Activated naive CD4-positive, alpha-beta T cell treated with anti-CD3 and anti-CD28 coated beads, Interleukin-2, amount 50 U/mL, for 72 hours (primary cell): ENCODE measurements around the gene NIN. TPM values are rescaled to one million over a fixed set of nuclear protein-coding genes. Genes with fewer than 3 reads are reported as not detected.
"Not testable (repeated sequence)": the region's sequence is repeated elsewhere in the genome, so short reads cannot be mapped to it uniquely, and the experiment has no call there.

Experiments used
- ATAC-seq, 2 donors: fragments of 150-1000 bp; cut with Tn5 transposase; 2 replicates each; pipeline ENCODE4 v1.10.0; 2021; ENCODE audit warnings: mild to moderate bottlenecking in 2 of 2, moderate library complexity in 2 of 2
- DNase-seq, 2 donors: peaks; one replicate each; pipeline ENCODE4 v3.0.0; 2021 to 2022; ENCODE audit warnings: low spot score in 2 of 2
- H3K27ac Mint-ChIP-seq, 2 donors: one replicate each; pipeline ENCODE4 v1.8.0; 2022; ENCODE audit warnings: mild to moderate bottlenecking in 2 of 2, mixed read lengths in 2 of 2
- H3K36me3 Mint-ChIP-seq, 2 donors: one replicate each; pipeline ENCODE4 v1.8.0; 2022; ENCODE audit warnings: mixed read lengths in 2 of 2
- H3K9me3 Mint-ChIP-seq, 2 donors: one replicate each; pipeline ENCODE4 v1.8.0; 2022; ENCODE audit warnings: mixed read lengths in 2 of 2
- total RNA-seq, 2 donors: library from RNA; stranded (reverse); gene quantifications; one replicate each; pipeline ENCODE4 v1.2.3, GENCODE V29; 2022

The NIN gene
- total RNA-seq, 2 donors from 2014 or later: 29.5 to 61.4 TPM

GRCh38 chr14:50828721-50829488 lies 2.1 kb downstream of the NIN start:
- peak overlapping the region; percentile 23 to 74 for H3K27ac Mint-ChIP-seq
- H3K36me3 Mint-ChIP-seq: peaks cover 14 to 20% of the 10 kb centered on the region in 2 donors
- no peak for DNase-seq
- no peaks in the 10 kb centered on the region for H3K9me3 Mint-ChIP-seq
- ATAC-seq: no peak

- DNase-seq (no peak), ATAC-seq (no peak)
- H3K27ac Mint-ChIP-seq: no peak overlapping the region
- H3K36me3 Mint-ChIP-seq: peaks cover 13 to 21% of the 10 kb centered on the region in 2 donors
- H3K9me3 Mint-ChIP-seq: no peaks in the 10 kb centered on the region
Measured at GRCh38 chr14:50826681-50827080, 4.3 kb downstream of the NIN start.

GRCh38 chr14:50825307-50825706 lies 5.7 kb downstream of the NIN start:
- Mint-ChIP-seq H3K36me3 (peaks cover 16 to 32% of the 10 kb centered on the region in 2 donors), H3K9me3 (no peaks in the 10 kb centered on the region), H3K27ac (no peak overlapping the region)
- no peak for ATAC-seq
- no peak for DNase-seq

GRCh38 chr14:50823762-50824636 lies 7.0 kb downstream of the NIN start:
- H3K36me3 Mint-ChIP-seq: peaks cover 15 to 43% of the 10 kb centered on the region in 2 donors
- peak overlapping the region; percentile 46 to 75 for H3K27ac Mint-ChIP-seq

GRCh38 chr14:50823051-50823761 lies 7.8 kb downstream of the NIN start:
- DNase-seq (no peak), ATAC-seq (peak; percentile 9 to 48)
- peak overlapping the region; percentile 58 to 75 for H3K27ac Mint-ChIP-seq
- H3K36me3 Mint-ChIP-seq: peaks cover 19 to 41% of the 10 kb centered on the region in 2 donors
- peaks cover 3 to 4% of the 10 kb centered on the region in 2 donors for H3K9me3 Mint-ChIP-seq

More at GRCh38 chr14:50823762-50824636, 7.0 kb downstream of the NIN start:
- ATAC-seq: peak in 1 of 2 donors; percentile 21
- no peak for DNase-seq
- peaks cover 3 to 4% of the 10 kb centered on the region in 2 donors for H3K9me3 Mint-ChIP-seq

- Mint-ChIP-seq H3K27ac (peak overlapping the region; percentile 58 to 75), H3K9me3 (peaks cover 3 to 4% of the 10 kb centered on the region in 2 donors), H3K36me3 (peaks cover 19 to 41% of the 10 kb centered on the region in 2 donors)
- DNase-seq: no peak
- peak; percentile 79 to 87 for ATAC-seq
Measured at GRCh38 chr14:50822501-50823042, 8.4 kb downstream of the NIN start.

GRCh38 chr14:50821510-50822464 lies 9.2 kb downstream of the NIN start:
- peak; percentile 39 to 46 for ATAC-seq
- DNase-seq: peak in 1 of 2 donors; percentile 12
- Mint-ChIP-seq H3K27ac (peak overlapping the region; percentile 62 to 75), H3K9me3 (peaks cover 3 to 4% of the 10 kb centered on the region in 2 donors), H3K36me3 (peaks cover 19 to 34% of the 10 kb centered on the region in 2 donors)

- no peak for DNase-seq
- Mint-ChIP-seq H3K27ac (peak overlapping the region; percentile 6 to 75), H3K36me3 (peaks cover 19 to 32% of the 10 kb centered on the region in 2 donors), H3K9me3 (peaks cover 3 to 4% of the 10 kb centered on the region in 2 donors)
- ATAC-seq: no peak
Measured at GRCh38 chr14:50820786-50821509, 10.0 kb downstream of the NIN start.

- H3K36me3 Mint-ChIP-seq: peaks cover 21 to 48% of the 10 kb centered on the region in 2 donors
- peak in 1 of 2 donors; percentile 54 for ATAC-seq
- H3K9me3 Mint-ChIP-seq, DNase-seq: not testable (repeated sequence)
- peak overlapping the region in 1 of 2 donors; percentile 71 for H3K27ac Mint-ChIP-seq
Measured at GRCh38 chr14:50819303-50819702, 11.7 kb downstream of the NIN start.

- DNase-seq (no peak), ATAC-seq (no peak)
- Mint-ChIP-seq H3K27ac (peak overlapping the region in 1 of 2 donors; percentile 21), H3K36me3 (peaks cover 20 to 49% of the 10 kb centered on the region in 2 donors), H3K9me3 (peaks cover 3 to 10% of the 10 kb centered on the region in 2 donors)
Measured at GRCh38 chr14:50816395-50817047, 14.4 kb downstream of the NIN start.

- peak overlapping the region in 1 of 2 donors; percentile 21 for H3K27ac Mint-ChIP-seq
- not testable (repeated sequence) for ATAC-seq
Measured at GRCh38 chr14:50815526-50815925, 15.4 kb downstream of the NIN start.

GRCh38 chr14:50815058-50815457 lies 15.9 kb downstream of the NIN start:
- Mint-ChIP-seq H3K36me3 (peaks cover 11 to 37% of the 10 kb centered on the region in 2 donors), H3K27ac (peak overlapping the region in 1 of 2 donors; percentile 79)
- H3K9me3 Mint-ChIP-seq, ATAC-seq, DNase-seq: not testable (repeated sequence)

More at GRCh38 chr14:50815526-50815925, 15.4 kb downstream of the NIN start:
- DNase-seq, H3K9me3 Mint-ChIP-seq: not testable (repeated sequence)
- H3K36me3 Mint-ChIP-seq: peaks cover 16 to 42% of the 10 kb centered on the region in 2 donors

GRCh38 chr14:50814161-50814560 lies 16.8 kb downstream of the NIN start:
- ATAC-seq (no peak), DNase-seq (no peak)
- peak overlapping the region; percentile 45 to 79 for H3K27ac Mint-ChIP-seq
- H3K9me3 Mint-ChIP-seq: peaks cover 0 to 6% of the 10 kb centered on the region in 2 donors
- peaks cover 9 to 36% of the 10 kb centered on the region in 2 donors for H3K36me3 Mint-ChIP-seq

GRCh38 chr14:50813544-50813863 lies 17.5 kb downstream of the NIN start:
- Mint-ChIP-seq H3K36me3 (peaks cover 7 to 32% of the 10 kb centered on the region in 2 donors), H3K27ac (peak overlapping the region; percentile 79 to 92), H3K9me3 (peaks cover 0 to 5% of the 10 kb centered on the region in 2 donors)
- DNase-seq: no peak
- ATAC-seq: peak; percentile 74
